CD4-positive, alpha-beta T cell treated with Interleukin-15 for 4 hours (primary cell): Measurements from ENCODE around the gene CEP76.
"Not testable (repeated sequence)": the region's sequence is repeated elsewhere in the genome, so short reads cannot be mapped to it uniquely, and the experiment has no call there.

Experiments
- DNase-seq: peaks from one replicate; pipeline ENCODE4 v3.0.0-alpha.2; 2020; ENCODE audit warnings: low spot score

CEP76 gene

GRCh38 chr18:12703096-12703567 lies 609 bp upstream of the CEP76 start:
- no peak for DNase-seq

GRCh38 chr18:12701161-12701560 lies 1.4 kb downstream of the CEP76 start:
- no peak for DNase-seq

GRCh38 chr18:12699747-12700146 lies 2.8 kb downstream of the CEP76 start:
- no peak for DNase-seq

DNA sequence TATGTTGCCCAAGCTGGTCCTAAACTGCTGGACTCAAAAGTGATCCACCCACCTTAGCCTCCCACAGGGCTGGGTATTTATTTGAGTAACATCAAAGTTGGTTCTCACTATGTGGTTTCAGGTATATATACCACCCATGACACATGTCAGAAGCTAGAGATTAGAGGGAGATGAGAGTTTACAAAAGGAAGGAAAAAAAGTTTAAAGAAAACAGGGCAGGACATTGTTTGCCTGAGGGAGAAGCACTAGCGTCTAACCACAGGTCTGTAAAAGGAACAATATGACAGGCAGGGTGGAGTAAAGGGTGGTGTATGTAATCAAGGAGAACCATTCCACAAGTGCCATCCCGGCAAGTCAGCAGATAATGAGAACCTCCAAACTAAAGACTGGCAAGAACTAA lies 8.5 kb downstream of the CEP76 start:
- DNase-seq: no peak

DNA sequence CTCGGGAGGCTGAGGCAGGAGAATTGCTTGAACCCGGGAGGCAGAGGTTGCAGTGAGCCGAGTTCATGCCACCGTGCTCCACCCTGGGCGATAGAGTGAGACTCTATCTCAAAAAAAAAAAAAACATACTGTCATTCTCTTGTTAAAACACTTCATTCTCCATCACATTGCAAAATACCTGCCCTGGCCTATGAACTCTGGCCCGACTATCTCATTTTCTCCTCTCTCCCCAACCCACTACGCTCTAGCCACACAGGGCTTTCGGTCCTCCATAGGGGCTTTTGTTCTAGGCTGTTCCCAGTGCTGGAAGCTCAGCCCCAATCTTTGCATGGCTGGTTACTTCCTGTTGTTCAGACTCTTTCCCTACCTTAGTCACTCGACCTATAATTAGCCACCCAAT lies 10.3 kb downstream of the CEP76 start:
- no peak for DNase-seq

DNA sequence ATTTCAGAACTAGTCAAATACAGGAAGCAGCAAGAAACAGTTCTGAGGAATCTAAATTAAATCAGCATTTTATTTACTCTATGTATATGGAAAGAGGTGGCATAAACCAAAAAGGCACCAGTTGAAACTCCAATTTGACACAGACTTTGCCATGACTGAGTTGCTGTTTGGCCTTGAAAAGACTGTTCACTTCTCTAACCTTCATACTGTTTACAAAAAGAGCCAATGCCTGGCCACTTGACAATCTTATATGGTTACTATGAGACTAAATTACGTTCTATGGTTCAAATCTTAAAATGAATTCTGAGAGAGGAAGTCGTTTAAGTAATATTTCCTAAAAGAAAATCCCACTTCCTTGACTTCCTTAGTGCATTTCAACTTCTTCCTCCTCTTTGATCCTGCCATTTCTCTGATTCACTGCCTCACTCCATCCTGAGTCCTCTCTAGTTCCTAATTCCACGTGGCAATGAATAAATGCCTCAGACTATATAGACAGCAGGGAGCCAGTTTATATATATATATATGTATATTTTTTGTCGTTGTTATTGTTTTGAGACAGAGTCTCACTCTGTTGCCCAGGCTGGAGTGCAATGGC lies 13.2 kb downstream of the CEP76 start:
- DNase-seq: no peak

DNA sequence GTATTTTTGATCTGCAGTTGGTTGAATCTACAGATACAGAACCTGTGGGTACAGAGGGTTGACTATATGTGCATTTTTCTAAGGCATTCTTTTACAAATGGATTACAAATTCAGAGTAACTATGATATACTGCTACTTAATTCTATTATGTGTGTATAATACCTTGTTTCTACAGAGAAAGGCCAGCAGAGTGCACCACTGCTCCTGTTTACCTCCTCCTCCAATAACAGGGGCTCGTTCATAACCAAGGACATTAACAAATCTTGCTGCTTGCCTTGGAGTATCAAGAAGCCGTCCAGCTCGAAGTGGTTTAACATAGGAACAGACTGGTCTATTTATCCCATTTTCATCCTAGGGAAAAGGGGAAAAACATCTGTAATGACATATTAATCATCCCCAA lies 16.4 kb downstream of the CEP76 start:
- no peak for DNase-seq

DNA sequence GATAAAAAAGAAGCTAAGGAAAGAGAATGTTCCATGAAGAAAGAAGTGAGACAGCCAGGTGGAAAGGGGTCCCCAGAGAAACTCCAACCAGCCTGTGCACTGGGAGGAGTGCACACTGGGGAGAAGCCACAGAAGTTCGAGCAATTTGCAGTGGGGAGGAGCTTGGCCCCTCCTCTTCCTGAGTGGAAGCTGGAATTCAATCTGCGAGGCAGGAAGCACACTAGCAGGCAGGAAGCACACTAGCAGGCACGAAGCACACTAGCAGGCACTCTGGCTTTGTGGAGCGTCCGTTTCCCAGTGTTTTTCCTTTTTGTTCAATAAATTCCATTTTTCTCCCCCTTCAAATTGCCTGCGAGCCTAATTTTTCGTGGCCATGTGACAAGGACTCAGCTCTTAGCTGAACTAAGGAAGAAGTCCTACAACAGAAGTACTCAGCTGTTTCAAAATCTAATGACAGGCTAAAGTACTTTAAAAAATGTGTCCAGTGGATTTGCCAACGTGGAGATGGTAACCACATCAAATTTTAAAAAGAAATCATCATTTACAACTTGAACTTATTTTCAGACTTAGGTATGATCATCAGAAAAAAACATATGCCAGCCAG lies 23.2 kb downstream of the CEP76 start:
- DNase-seq: no peak

DNA sequence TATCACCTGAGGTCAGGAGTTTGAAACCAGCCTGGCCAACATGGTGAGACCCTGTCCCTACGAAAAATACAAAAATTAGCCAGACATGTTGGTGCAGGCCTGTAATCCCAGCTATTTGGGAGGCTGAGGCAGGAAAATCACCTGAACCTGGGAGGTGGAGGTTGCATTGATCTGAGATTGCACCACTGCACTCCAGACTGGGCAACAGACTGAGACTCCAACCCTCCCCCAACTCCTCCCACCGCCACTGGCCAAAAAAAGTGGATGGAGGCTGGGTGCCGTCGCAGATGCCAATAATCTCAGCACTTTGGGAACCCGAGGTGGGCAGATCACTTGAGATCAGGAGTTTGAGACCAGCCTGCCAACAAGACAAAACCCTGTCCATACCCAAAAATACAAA lies 34.5 kb downstream of the CEP76 start:
- no peak for DNase-seq

DNA sequence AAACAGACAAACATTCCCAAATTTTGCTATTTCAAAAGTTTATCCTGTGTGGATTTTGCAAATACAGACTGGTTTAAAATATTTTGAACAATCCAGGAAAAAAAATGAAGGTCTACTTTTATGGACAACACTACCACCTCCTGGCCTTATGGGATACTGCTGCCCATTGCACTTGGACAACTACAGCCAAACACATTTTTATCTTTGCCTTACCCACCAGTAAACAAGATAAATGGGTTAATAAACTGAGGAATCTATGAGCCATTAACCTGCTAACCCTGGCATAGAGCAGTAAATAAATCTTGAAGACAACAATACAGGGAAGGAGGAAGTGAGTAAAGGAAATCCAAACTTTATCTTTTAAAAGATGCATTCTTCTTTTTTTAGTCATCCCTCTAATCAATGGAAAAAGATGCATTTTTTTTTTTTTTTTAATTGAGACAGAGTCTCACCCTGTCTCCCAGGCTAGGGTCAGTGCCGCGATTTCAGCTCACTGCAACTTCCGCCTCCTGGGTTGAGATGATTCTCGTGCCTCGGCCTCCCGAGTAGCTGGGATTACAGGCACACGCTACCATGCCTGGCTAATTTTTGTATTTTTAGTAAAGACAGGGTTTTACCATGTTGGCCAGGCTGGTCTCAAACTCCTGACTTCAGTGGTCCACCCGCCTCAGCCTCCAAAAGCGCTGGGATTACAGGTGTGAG lies 42.5 kb downstream of the CEP76 start:
- peak; percentile 50 for DNase-seq

DNA sequence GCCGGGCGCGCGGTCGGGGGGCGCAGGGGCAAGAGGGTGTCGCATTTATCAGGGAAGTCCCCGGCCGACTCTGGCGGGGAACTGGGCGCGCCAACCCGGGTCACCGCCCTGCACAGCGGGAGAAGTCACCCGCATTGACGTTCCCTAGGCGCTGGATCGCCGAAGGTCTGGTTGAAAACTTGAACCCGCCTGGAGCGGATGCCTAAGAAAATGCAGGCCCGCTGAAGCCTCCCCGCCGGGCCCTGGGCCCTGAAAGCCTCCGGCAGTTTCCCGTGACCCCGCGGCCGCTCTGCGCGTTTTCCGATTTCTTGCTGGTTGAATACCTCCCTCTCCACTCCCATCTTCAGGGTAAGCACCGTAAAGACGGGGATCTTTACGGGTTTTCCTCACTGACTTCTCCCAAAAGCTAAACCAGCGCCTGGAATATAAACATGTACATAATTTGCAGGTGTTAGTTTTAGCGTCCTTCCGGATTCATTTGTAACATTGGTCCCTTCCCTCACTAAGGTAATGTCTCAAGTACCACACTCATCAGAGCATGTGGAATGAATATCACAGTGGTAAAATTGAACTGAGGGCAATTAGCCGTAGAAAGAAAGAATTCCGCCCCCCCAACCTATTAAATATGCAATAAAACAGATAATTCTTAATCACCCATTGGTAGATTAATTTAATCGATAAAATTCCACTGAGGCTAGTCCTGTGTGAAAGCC lies 43.9 kb downstream of the CEP76 start:
- DNase-seq: peak; percentile 9

DNA sequence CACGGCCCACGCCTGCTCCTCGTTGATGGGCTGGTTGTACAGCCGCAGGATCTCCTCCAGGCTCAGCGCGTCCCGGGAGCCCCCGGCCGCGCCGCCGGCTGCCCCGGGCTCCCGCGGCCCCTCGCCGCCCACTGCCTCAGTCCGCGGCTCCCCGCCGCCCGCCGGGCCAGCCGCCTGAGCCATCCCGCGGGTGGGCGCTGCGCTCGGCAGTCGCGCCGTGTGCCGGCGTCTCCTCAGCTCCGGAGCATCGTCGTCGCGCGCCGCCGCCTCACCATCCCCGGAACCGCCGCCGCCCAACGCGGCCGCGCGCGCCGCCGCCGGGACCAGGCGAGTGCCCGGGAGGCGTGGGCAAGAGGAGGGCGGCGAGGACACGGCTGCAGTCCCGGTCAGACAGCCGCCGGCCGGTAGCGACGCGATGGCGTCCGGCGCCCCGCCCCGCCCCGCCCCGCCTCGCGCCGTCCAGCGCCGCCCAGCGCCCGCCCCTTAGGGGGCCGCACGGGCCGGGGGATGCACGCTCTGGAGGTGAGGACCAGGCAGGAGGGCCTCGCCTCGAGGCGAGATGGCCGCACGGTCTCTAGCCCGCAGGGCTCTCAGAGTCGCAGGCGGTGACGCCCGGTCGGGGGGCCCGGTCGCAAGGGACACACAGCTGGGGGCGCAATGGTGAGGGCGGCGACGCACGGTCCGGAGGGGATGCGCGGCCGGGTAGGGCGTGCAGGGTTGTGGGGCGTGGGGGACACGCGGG lies 44.7 kb downstream of the CEP76 start, which contains the start of gene SPIRE1:
Gene SPIRE1 (minus strand): TSS at position 424 of the 742 bp plus-strand sequence. CDS start 241 bp downstream, at position 183.
- DNase-seq: peak; percentile 26

- DNase-seq: no peak
These were observed 45.4 kb downstream of the CEP76 start for GRCh38 chr18:12656938-12657683.

DNA sequence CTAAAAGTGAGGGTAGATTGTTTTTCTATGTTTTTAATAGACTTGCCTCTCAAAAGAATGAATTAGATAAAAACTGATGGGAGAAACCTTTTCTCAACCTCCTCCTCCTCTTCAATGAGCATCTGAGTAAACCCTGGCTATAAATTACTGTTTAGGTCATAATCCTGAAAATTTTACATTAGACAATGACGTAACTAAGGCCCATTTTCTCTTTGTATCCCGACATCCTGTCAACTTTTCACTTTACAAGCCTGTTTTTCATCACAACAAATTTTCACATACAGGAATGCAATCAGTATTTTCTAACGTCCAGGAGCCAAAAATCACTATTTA lies 46.0 kb downstream of the CEP76 start:
- no peak for DNase-seq

DNA sequence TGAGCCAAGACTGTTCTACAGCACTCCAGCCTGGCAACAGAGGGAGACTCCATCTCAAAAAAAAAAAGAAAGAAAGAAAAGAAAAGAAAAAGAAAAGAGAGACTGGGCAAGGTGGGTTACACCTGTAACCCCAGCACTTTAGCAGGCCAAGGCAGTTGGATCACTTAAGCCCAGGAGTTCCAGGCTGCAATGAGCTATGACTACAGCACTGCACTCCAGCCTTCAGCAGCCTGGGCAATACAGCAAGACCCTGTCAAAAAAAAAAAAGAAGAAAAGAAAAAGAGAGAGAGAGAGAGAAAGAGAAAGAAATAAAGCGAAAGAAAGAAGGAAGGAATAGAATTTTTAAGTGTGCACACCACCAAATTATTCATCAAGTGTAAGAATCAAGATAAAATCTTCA lies 47.6 kb downstream of the CEP76 start:
- no peak for DNase-seq

- no peak for DNase-seq
These were observed 49.6 kb downstream of the CEP76 start for GRCh38 chr18:12652861-12653401.

- DNase-seq: no peak
These were observed 50.9 kb downstream of the CEP76 start for GRCh38 chr18:12651651-12652050.

DNA sequence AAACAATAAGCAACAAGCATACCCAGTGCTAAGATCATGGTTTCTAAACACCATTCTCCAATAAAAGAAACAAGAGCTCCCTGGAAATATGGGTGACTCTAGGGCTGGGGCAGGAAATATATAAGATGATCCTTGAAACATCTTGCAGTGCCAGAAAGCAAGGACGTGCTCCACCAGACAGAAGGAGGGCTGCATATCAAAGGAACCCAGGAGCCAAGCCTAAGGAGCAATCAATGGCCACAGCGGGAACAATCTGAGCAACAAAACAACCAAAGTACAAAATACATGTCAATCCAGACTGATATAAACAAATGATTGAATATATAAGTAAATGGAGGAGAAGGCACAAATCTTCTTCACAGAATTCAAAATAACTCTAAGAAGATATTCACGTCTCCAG lies 54.8 kb downstream of the CEP76 start:
- DNase-seq: no peak

GRCh38 chr18:12645751-12646203 lies 56.7 kb downstream of the CEP76 start:
- DNase-seq: no peak

GRCh38 chr18:12645254-12645653 lies 57.3 kb downstream of the CEP76 start:
- no peak for DNase-seq

DNA sequence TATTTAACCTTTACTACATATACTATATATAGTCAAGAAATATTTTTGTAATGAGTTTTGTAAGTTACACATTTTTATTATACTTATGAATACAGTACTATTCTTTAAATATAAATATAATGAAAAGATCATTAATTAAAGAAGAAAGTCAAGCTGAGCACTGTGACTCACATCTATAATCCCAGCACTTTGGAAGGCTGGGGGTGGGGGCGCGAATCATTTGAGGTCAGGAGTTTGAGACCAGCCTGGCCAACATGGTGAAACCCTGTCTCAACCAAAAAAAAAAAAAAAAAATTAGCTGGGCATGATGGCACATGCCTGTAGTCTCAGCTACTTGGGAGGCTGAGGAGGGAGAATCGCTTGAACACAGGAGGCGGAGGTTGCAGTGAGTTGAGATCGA lies 58.8 kb downstream of the CEP76 start:
- DNase-seq: not testable (repeated sequence)
